ENCODE data around the gene MCC. TPM values are rescaled to one million over a fixed set of nuclear protein-coding genes. Genes with fewer than 3 reads are reported as not detected.

The MCC gene
- total RNA-seq, 1 donor from 2014 or later, result 26.9 TPM

DNA sequence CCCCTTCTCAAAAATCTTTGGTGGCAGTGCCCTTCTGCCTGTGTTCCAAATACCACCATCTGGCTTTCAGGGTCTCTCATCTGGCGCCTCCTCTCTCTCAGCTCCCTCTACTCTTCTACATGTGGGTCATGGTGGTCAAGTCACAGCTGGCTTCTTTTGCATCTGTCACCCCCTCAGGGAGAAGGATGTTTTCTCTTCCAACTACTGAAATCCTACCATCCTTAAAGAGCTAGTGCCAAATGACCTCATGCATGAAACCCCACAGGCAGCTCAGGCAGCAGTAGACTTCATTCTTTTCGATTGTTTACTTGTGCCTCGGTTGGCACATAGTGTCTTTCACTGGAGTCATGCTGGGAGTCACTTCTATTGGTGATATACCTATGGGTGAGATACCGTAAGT, 292.5 kb downstream of the MCC start:
- Histone ChIP-seq H3K27me3 (ENCODE audit: insufficient read depth, low read length) (no peaks in the 10 kb centered on the region), H2AFZ (ENCODE audit: low read depth, low read length) (no peak overlapping the region), H3K36me3 (ENCODE audit: insufficient read depth, low read length) (no peaks in the 10 kb centered on the region), H3K9me3 (ENCODE audit: insufficient read depth, low read depth, low read length) (no peaks in the 10 kb centered on the region), H3K4me1 (ENCODE audit: insufficient read depth, low read length) (peaks cover under 1% of the 10 kb centered on the region), H3K4me3 (ENCODE audit: insufficient read depth, low read depth, low read length) (no peak overlapping the region), H3K9ac (ENCODE audit: low read length) (no peak overlapping the region), H3K4me2 (ENCODE audit: low read length) (no peak overlapping the region), H3K27ac (ENCODE audit: low read depth, low read length) (no peak overlapping the region), H3K79me2 (ENCODE audit: insufficient read depth, low read length) (peaks cover 6% of the 10 kb centered on the region), H4K20me1 (ENCODE audit: insufficient read depth, low read length) (peaks cover 72% of the 10 kb centered on the region)
- Mint-ChIP-seq H3K9me3 (ENCODE audit: unreplicated experiment) (peaks cover 21% of the 10 kb centered on the region), H3K27ac (ENCODE audit: unreplicated experiment) (no peak overlapping the region), H3K27me3 (ENCODE audit: low read depth, unreplicated experiment) (no peaks in the 10 kb centered on the region), H3K4me3 (ENCODE audit: unreplicated experiment) (no peak overlapping the region), H3K36me3 (ENCODE audit: low read depth, unreplicated experiment) (peaks cover 25% of the 10 kb centered on the region), H3K4me1 (ENCODE audit: low read depth, unreplicated experiment) (peaks cover 17% of the 10 kb centered on the region)
- FAIRE-seq (no peak), DNase-seq (ENCODE audit: low read depth) (no peak)
- TF ChIP-seq, protein P1, sequence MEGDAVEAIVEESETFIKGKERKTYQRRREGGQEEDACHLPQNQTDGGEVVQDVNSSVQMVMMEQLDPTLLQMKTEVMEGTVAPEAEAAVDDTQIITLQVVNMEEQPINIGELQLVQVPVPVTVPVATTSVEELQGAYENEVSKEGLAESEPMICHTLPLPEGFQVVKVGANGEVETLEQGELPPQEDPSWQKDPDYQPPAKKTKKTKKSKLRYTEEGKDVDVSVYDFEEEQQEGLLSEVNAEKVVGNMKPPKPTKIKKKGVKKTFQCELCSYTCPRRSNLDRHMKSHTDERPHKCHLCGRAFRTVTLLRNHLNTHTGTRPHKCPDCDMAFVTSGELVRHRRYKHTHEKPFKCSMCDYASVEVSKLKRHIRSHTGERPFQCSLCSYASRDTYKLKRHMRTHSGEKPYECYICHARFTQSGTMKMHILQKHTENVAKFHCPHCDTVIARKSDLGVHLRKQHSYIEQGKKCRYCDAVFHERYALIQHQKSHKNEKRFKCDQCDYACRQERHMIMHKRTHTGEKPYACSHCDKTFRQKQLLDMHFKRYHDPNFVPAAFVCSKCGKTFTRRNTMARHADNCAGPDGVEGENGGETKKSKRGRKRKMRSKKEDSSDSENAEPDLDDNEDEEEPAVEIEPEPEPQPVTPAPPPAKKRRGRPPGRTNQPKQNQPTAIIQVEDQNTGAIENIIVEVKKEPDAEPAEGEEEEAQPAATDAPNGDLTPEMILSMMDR (IDR thresholded peaks at IDR 0.05; ENCODE audit: insufficient read depth, low read depth, low read length), result no peak
- no peak for TF ChIP-seq EZH2 (IDR thresholded peaks at IDR 0.05; ENCODE audit: insufficient read depth, low read length)

DNA sequence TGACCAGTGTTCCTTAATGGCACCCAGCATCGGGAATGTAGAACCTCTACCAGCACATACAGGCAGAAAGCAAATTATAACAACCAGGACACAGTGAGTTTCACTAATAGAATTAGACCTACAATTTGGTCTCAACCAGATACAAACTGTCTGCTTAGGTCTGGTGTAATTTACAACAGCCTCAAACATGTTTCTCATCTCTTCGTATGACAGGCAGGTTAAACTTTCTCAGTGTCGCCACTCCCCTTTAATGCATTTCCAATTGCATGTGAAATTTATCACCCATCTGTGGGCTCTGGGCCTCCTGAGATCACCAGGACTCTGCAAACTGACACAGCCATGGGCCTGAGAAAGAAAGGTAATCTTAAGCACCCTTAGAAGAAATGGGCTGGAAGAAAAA, 293.0 kb downstream of the MCC start:
- Mint-ChIP-seq H3K27ac (ENCODE audit: unreplicated experiment) (no peak overlapping the region), H3K36me3 (ENCODE audit: low read depth, unreplicated experiment) (peaks cover 25% of the 10 kb centered on the region), H3K4me1 (ENCODE audit: low read depth, unreplicated experiment) (peaks cover 19% of the 10 kb centered on the region), H3K27me3 (ENCODE audit: low read depth, unreplicated experiment) (no peaks in the 10 kb centered on the region), H3K4me3 (ENCODE audit: unreplicated experiment) (no peak overlapping the region), H3K9me3 (ENCODE audit: unreplicated experiment) (peaks cover 21% of the 10 kb centered on the region)
- Histone ChIP-seq H3K4me3 (ENCODE audit: insufficient read depth, low read depth, low read length) (no peak overlapping the region), H3K9me3 (ENCODE audit: insufficient read depth, low read depth, low read length) (no peaks in the 10 kb centered on the region), H4K20me1 (ENCODE audit: insufficient read depth, low read length) (peaks cover 66% of the 10 kb centered on the region), H3K9ac (ENCODE audit: low read length) (no peak overlapping the region), H3K27ac (ENCODE audit: low read depth, low read length) (no peak overlapping the region), H2AFZ (ENCODE audit: low read depth, low read length) (no peak overlapping the region), H3K27me3 (ENCODE audit: insufficient read depth, low read length) (no peaks in the 10 kb centered on the region), H3K36me3 (ENCODE audit: insufficient read depth, low read length) (no peaks in the 10 kb centered on the region), H3K4me1 (ENCODE audit: insufficient read depth, low read length) (peaks cover 6% of the 10 kb centered on the region), H3K79me2 (ENCODE audit: insufficient read depth, low read length) (peaks cover 6% of the 10 kb centered on the region), H3K4me2 (ENCODE audit: low read length) (no peak overlapping the region)
- no peak for TF ChIP-seq EZH2 (IDR thresholded peaks at IDR 0.05; ENCODE audit: insufficient read depth, low read length)
- TF ChIP-seq, protein P1 (IDR thresholded peaks at IDR 0.05; ENCODE audit: insufficient read depth, low read depth, low read length), result no peak
- DNase-seq (ENCODE audit: low read depth) (no peak), FAIRE-seq (no peak)

DNA sequence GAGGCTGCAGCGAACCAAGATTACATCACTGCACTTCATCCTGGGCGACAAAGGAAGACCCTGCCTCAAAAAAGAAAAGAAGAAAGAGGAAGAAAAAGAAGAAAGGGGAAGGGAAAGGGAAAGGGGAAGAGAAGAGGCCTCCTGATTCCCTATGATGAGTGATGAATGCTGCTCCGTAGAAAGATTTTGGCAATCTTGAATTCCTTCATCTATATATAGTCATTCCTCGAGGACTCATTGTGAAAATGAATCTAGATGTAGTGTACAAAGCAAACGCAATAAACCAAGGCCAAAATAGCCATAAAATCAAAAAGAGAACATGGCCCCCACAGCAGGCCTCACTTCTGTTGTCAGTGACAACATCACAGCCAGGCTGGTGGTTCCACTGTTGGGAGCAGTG, 293.7 kb downstream of the MCC start:
- Histone ChIP-seq H3K4me1 (ENCODE audit: insufficient read depth, low read length) (peaks cover 11% of the 10 kb centered on the region), H3K36me3 (ENCODE audit: insufficient read depth, low read length) (no peaks in the 10 kb centered on the region), H4K20me1 (ENCODE audit: insufficient read depth, low read length) (peaks cover 65% of the 10 kb centered on the region), H3K9me3 (ENCODE audit: insufficient read depth, low read depth, low read length) (no peaks in the 10 kb centered on the region), H3K79me2 (ENCODE audit: insufficient read depth, low read length) (peaks cover 6% of the 10 kb centered on the region), H3K4me3 (ENCODE audit: insufficient read depth, low read depth, low read length) (no peak overlapping the region), H3K27ac (ENCODE audit: low read depth, low read length) (no peak overlapping the region), H2AFZ (ENCODE audit: low read depth, low read length) (no peak overlapping the region), H3K4me2 (ENCODE audit: low read length) (no peak overlapping the region), H3K27me3 (ENCODE audit: insufficient read depth, low read length) (no peaks in the 10 kb centered on the region), H3K9ac (ENCODE audit: low read length) (no peak overlapping the region)
- Mint-ChIP-seq H3K4me3 (ENCODE audit: unreplicated experiment) (no peak overlapping the region), H3K4me1 (ENCODE audit: low read depth, unreplicated experiment) (peaks cover 15% of the 10 kb centered on the region), H3K36me3 (ENCODE audit: low read depth, unreplicated experiment) (peaks cover 25% of the 10 kb centered on the region), H3K27ac (ENCODE audit: unreplicated experiment) (no peak overlapping the region), H3K27me3 (ENCODE audit: low read depth, unreplicated experiment) (no peaks in the 10 kb centered on the region), H3K9me3 (ENCODE audit: unreplicated experiment) (peaks cover 21% of the 10 kb centered on the region)
- TF ChIP-seq EZH2 (IDR thresholded peaks at IDR 0.05; ENCODE audit: insufficient read depth, low read length), result no peak
- TF ChIP-seq, protein P1 (IDR thresholded peaks at IDR 0.05; ENCODE audit: insufficient read depth, low read depth, low read length), result no peak
- no peak for FAIRE-seq
- no peak for DNase-seq (ENCODE audit: low read depth)
